Aorta (tissue), 5 donors: Measurements from ENCODE around the gene AKAP5. TPM values are rescaled to one million over a fixed set of nuclear protein-coding genes. Genes with fewer than 3 reads are reported as not detected.

Experiments
- ATAC-seq: fragments of 200-7000 bp; cut with Tn5 transposase; one replicate; pipeline ENCODE4 v1.9.1; 2022; ENCODE audit warnings: moderate library complexity; ENCODE audit not compliant: low FRiP score
- DNase-seq, 2 donors: peaks; one replicate each; pipeline ENCODE4 v3.0.0-alpha.2; 2020
- H3K27ac ChIP-seq, 2 donors: one replicate each; pipeline ENCODE4 v1.5.1; 2013; ENCODE audit warnings: low read length in 2 of 2, mild to moderate bottlenecking in 2 of 2, moderate library complexity in 2 of 2, control low read depth in 1 of 2, inconsistent platforms in 1 of 2, low read depth in 1 of 2
- H3K27me3 ChIP-seq, 2 donors: one replicate each; pipeline ENCODE4 v1.6.1; 2013; ENCODE audit warnings: control low read depth in 1 of 2, low read length in 1 of 2, mild to moderate bottlenecking in 1 of 2, moderate library complexity in 1 of 2; ENCODE audit not compliant: insufficient read depth in 2 of 2, control insufficient read depth in 1 of 2
- H3K36me3 ChIP-seq, 2 donors: one replicate each; pipeline ENCODE4 v1.6.1; 2013; ENCODE audit warnings: control low read depth in 1 of 2, low read length in 1 of 2, mild to moderate bottlenecking in 1 of 2; ENCODE audit not compliant: insufficient read depth in 2 of 2, control insufficient read depth in 1 of 2
- H3K4me1 ChIP-seq, 2 donors: one replicate each; pipeline ENCODE4 v1.6.1; 2013; ENCODE audit warnings: low read length in 2 of 2, control low read depth in 1 of 2, mild to moderate bottlenecking in 1 of 2, moderate library complexity in 1 of 2; ENCODE audit not compliant: insufficient read depth in 2 of 2, control insufficient read depth in 1 of 2
- H3K4me3 ChIP-seq, 2 donors: one replicate each; pipeline ENCODE4 v1.5.1; 2013; ENCODE audit warnings: low read length in 2 of 2, control low read depth in 1 of 2, mild to moderate bottlenecking in 1 of 2
- H3K9me3 ChIP-seq: one replicate; pipeline ENCODE4 v1.6.1; 2013; ENCODE audit warnings: mild to moderate bottlenecking, low read length; ENCODE audit not compliant: control insufficient read depth
- WGBS, 2 donors: extraction: QIAGEN DNeasy Blood & Tissue Kit; methylation state at CpG; one replicate each; pipeline ENCODE4 v1.1.7; 2013; 5-methylcytosine and 5-hydroxymethylcytosine counted together
- intact Hi-C, 2 donors: fragments of 100-400 bp; cut with DNase I; formaldehyde crosslinking; loops; one replicate each; pipeline versions ENCODE4 v1.14.2 to v1.15.0; 2022
- polyA plus RNA-seq, 2 donors: library from polyadenylated mRNA; stranded (reverse); fragments of 200-250 nt; gene quantifications; one replicate each; pipeline ENCODE4 v1.2.3, GENCODE V29; 2013
- total RNA-seq, 2 donors: library from RNA; stranded (reverse); fragmentation: NEBNext Ultra II Directional; extraction: Animal tissue kit (Norgen Biotek cat#: 25700); gene quantifications; one replicate each; pipeline ENCODE4 v1.2.1, GENCODE V29; 2021
- donor health status: healthy with polysubstance abuse.
- donor health status: Bipolar disorder and iron deficiency.
- donor health status: DM: no; HTN: no; CAD: no.
- donor health status: DM: no; HTN: no; CAD: no.
- donor health status: DM: yes; HTN: yes; CAD: no.

AKAP5 gene
- total and polyA plus RNA-seq, 4 donors = 1.1 to 2.9 (median 2.1) TPM

- Histone ChIP-seq H3K9me3 (no peaks in the 10 kb centered on the region), H3K4me3 (no peak overlapping the region), H3K36me3 (peaks cover 6 to 14% of the 10 kb centered on the region in 2 donors), H3K4me1 (no peaks in the 10 kb centered on the region), H3K27me3 (no peaks in the 10 kb centered on the region), H3K27ac (no peak overlapping the region)
- ATAC-seq (no peak), DNase-seq (no peak)
- 93 to 95% methylated on average over 6 of the region's 6 CpGs for WGBS, 2 donors
- intact Hi-C loops = no loop called here
Measured at GRCh38 chr14:64423987-64424386, 41.3 kb upstream of the AKAP5 start.

GRCh38 chr14:64434528-64434927 lies 30.8 kb upstream of the AKAP5 start:
- WGBS, 2 donors = 77 to 82% methylated on average over 3 of the region's 3 CpGs
- intact Hi-C loops = loop anchor here in 1 of 2 donors (5.0 kb wide), 1 partner anchor 43 kb away; no protein-coding TSS in a partner anchor

GRCh38 chr14:64438181-64438841 lies 27.0 kb upstream of the AKAP5 start:
- peak in 1 of 2 donors; percentile 53 for DNase-seq
- intact Hi-C loops = no loop called here

More at GRCh38 chr14:64434528-64434927, 30.8 kb upstream of the AKAP5 start:
- Histone ChIP-seq H3K36me3 (peaks cover 0 to 2% of the 10 kb centered on the region in 2 donors), H3K27ac (no peak overlapping the region), H3K9me3 (no peaks in the 10 kb centered on the region), H3K4me1 (peaks cover 0 to 3% of the 10 kb centered on the region in 2 donors), H3K27me3 (no peaks in the 10 kb centered on the region), H3K4me3 (no peak overlapping the region)
- ATAC-seq = no peak
- DNase-seq = no peak

GRCh38 chr14:64439141-64439540 lies 26.2 kb upstream of the AKAP5 start:
- Histone ChIP-seq H3K4me3 (no peak overlapping the region), H3K4me1 (peaks cover 0 to 3% of the 10 kb centered on the region in 2 donors), H3K27ac (peak overlapping the region; percentile 93 to 99), H3K36me3 (peaks cover 0 to 2% of the 10 kb centered on the region in 2 donors), H3K9me3 (no peaks in the 10 kb centered on the region), H3K27me3 (no peaks in the 10 kb centered on the region)
- ATAC-seq = no peak
- WGBS, 2 donors = 64 to 69% methylated on average over 6 of the region's 6 CpGs
- intact Hi-C loops = no loop called here
- DNase-seq = no peak

More at GRCh38 chr14:64438181-64438841, 27.0 kb upstream of the AKAP5 start:
- Histone ChIP-seq H3K27ac (peak overlapping the region; percentile 62 to 97), H3K9me3 (no peaks in the 10 kb centered on the region), H3K27me3 (no peaks in the 10 kb centered on the region), H3K4me1 (peaks cover 0 to 3% of the 10 kb centered on the region in 2 donors), H3K4me3 (no peak overlapping the region), H3K36me3 (peaks cover 0 to 2% of the 10 kb centered on the region in 2 donors)
- 2 to 3% methylated on average over 3 of the region's 3 CpGs for WGBS, 2 donors
- peak; percentile 63 for ATAC-seq

GRCh38 chr14:64440494-64440893 lies 24.8 kb upstream of the AKAP5 start:
- peaks cover 0 to 2% of the 10 kb centered on the region in 2 donors for H3K36me3 ChIP-seq
- intact Hi-C loops = no loop called here
- WGBS, 2 donors = 73 to 79% methylated on average over 3 of the region's 3 CpGs

GRCh38 chr14:64442300-64442988 lies 22.9 kb upstream of the AKAP5 start:
- Histone ChIP-seq H3K27me3 (no peaks in the 10 kb centered on the region), H3K36me3 (peaks cover 0 to 2% of the 10 kb centered on the region in 2 donors), H3K4me3 (no peak overlapping the region), H3K4me1 (peaks cover 2 to 3% of the 10 kb centered on the region in 2 donors), H3K27ac (peak overlapping the region; percentile 18 to 20), H3K9me3 (no peaks in the 10 kb centered on the region)
- no peak for DNase-seq
- intact Hi-C loops = no loop called here
- ATAC-seq = peak; percentile 37
- 38 to 46% methylated on average over 17 of the region's 17 CpGs for WGBS, 2 donors

More at GRCh38 chr14:64440494-64440893, 24.8 kb upstream of the AKAP5 start:
- no peaks in the 10 kb centered on the region for H3K27me3 ChIP-seq
- DNase-seq (no peak), ATAC-seq (no peak)
- H3K9me3 ChIP-seq = no peaks in the 10 kb centered on the region
- peaks cover 2 to 3% of the 10 kb centered on the region in 2 donors for H3K4me1 ChIP-seq
- H3K27ac ChIP-seq = no peak overlapping the region
- H3K4me3 ChIP-seq = no peak overlapping the region

GRCh38 chr14:64444140-64444539 lies 21.2 kb upstream of the AKAP5 start:
- Histone ChIP-seq H3K4me1 (peaks cover 1 to 2% of the 10 kb centered on the region in 2 donors), H3K27me3 (no peaks in the 10 kb centered on the region), H3K9me3 (no peaks in the 10 kb centered on the region), H3K27ac (peak overlapping the region; percentile 34 to 47), H3K36me3 (peaks cover 0 to 2% of the 10 kb centered on the region in 2 donors), H3K4me3 (no peak overlapping the region)
- DNase-seq (no peak), ATAC-seq (no peak)
- WGBS, 2 donors = 93 to 95% methylated on average over 11 of the region's 11 CpGs
- intact Hi-C loops = no loop called here

- 21 to 27% methylated on average over 7 of the region's 7 CpGs for WGBS, 2 donors
- Histone ChIP-seq H3K4me3 (no peak overlapping the region), H3K27me3 (no peaks in the 10 kb centered on the region), H3K4me1 (peaks cover 0 to 2% of the 10 kb centered on the region in 2 donors), H3K9me3 (no peaks in the 10 kb centered on the region), H3K27ac (peak overlapping the region; percentile 87 to 97), H3K36me3 (peaks cover 0 to 2% of the 10 kb centered on the region in 2 donors)
- ATAC-seq = peak; percentile 67
- intact Hi-C loops = no loop called here
- peak in 1 of 2 donors; percentile 52 for DNase-seq
Measured at GRCh38 chr14:64444984-64445845, 20.1 kb upstream of the AKAP5 start.
